K562 treated with DMSO at 1 percent for 4 hours (cell line): ENCODE data around the gene SYNE4. TPM values are rescaled to one million over a fixed set of nuclear protein-coding genes. Genes with fewer than 3 reads are reported as not detected.

Experiments
- total RNA-seq: library from RNA; unstranded; fragments of 300-600 nt; gene quantifications from 2 replicates; pipeline ENCODE4 v1.2.3, GENCODE V29; 2022; ENCODE audit not compliant: insufficient read depth

Gene SYNE4
- not detected in 2 replicates for total RNA-seq

GRCh38 chr19:36008336-36008978, at the start of gene SYNE4:
SYNE4 (minus strand) TSS chr19:36008813; CDS start chr19:36008681, 132 bp downstream.

GRCh38 chr19:36054733-36055686, 46.4 kb upstream of the SYNE4 start, which contains the start of gene WDR62:
WDR62 (plus strand) TSS chr19:36054897; CDS start chr19:36054972, 75 bp downstream.

GRCh38 chr19:36054119-36054732, 45.6 kb upstream of the SYNE4 start, which contains the start of gene THAP8:
THAP8 (minus strand) TSS chr19:36054285; CDS start chr19:36054217, 68 bp downstream.

GRCh38 chr19:36032251-36033104, 23.9 kb upstream of the SYNE4 start, which contains the start of gene CLIP3:
CLIP3 (minus strand) TSS chr19:36032873; CDS start chr19:36032357, 516 bp downstream.

GRCh38 chr19:36014012-36014924, 5.7 kb upstream of the SYNE4 start, which contains the start of gene ALKBH6:
ALKBH6 (minus strand) TSS chr19:36014213; CDS start chr19:36013397, 816 bp downstream.

GRCh38 chr19:35995048-35995993, 13.3 kb downstream of the SYNE4 start, which contains the start of gene SDHAF1:
SDHAF1 (plus strand) TSS chr19:35995188; CDS start chr19:35995275, 87 bp downstream.

Other genes starting within 250 kb of the SYNE4 start
- 1.3 and 3.2 TPM in 2 replicates for gene ARHGAP33, start 233.2 kb downstream of the SYNE4 start, total RNA-seq
- not detected in 2 replicates for gene PRODH2, start 196.0 kb downstream of the SYNE4 start, total RNA-seq
- 1.1 and 3.5 TPM in 2 replicates for gene NPHS1, start 156.3 kb downstream of the SYNE4 start, total RNA-seq
- not detected in 2 replicates for gene KIRREL2, start 151.9 kb downstream of the SYNE4 start, total RNA-seq
- gene APLP1, start 140.2 kb downstream of the SYNE4 start, total RNA-seq = 5.0 and 7.4 TPM in 2 replicates
- 4.9 and 8.8 TPM in 2 replicates for gene NFKBID, start 108.3 kb downstream of the SYNE4 start, total RNA-seq
- not detected in 2 replicates for gene HCST, start 106.3 kb downstream of the SYNE4 start, total RNA-seq
- gene TYROBP, start 100.5 kb downstream of the SYNE4 start, total RNA-seq = 24.4 and 27.1 TPM in 2 replicates
- gene LRFN3, start 72.4 kb downstream of the SYNE4 start, total RNA-seq = 0.24 TPM in 1 of 2 replicates, not detected in the other
- gene SDHAF1, start 13.6 kb downstream of the SYNE4 start, total RNA-seq = 44.2 and 61.7 TPM in 2 replicates
- 30.1 TPM in 2 replicates for gene ALKBH6, start 5.4 kb upstream of the SYNE4 start, total RNA-seq
- 1.8 TPM in 2 replicates for gene CLIP3, start 24.1 kb upstream of the SYNE4 start, total RNA-seq
- 3.7 and 5.1 TPM in 2 replicates for gene THAP8, start 45.5 kb upstream of the SYNE4 start, total RNA-seq
- 25.9 and 34.3 TPM in 2 replicates for gene WDR62, start 46.1 kb upstream of the SYNE4 start, total RNA-seq
- gene OVOL3, start 102.3 kb upstream of the SYNE4 start, total RNA-seq = not detected in 2 replicates
- gene POLR2I, start 106.1 kb upstream of the SYNE4 start, total RNA-seq = 45.4 and 68.1 TPM in 2 replicates
- gene TBCB, start 106.7 kb upstream of the SYNE4 start, total RNA-seq = 42.6 and 51.1 TPM in 2 replicates
- gene CAPNS1, start 131.3 kb upstream of the SYNE4 start, total RNA-seq = 225 and 256 TPM in 2 replicates
- gene COX7A1, start 143.6 kb upstream of the SYNE4 start, total RNA-seq = not detected in 2 replicates
- 0.41 TPM in 1 of 2 replicates, not detected in the other for gene ZNF565, start 205.9 kb upstream of the SYNE4 start, total RNA-seq
- 50.3 and 54.2 TPM in 2 replicates for gene ZNF146, start 206.3 kb upstream of the SYNE4 start, total RNA-seq